ENCODE data around the gene SNAPC4.

SNAPC4 gene

GRCh38 chr9:136405481-136405880, 5.5 kb upstream of the SNAPC4 start:
- TF ChIP-seq POLR2A (IDR thresholded peaks at IDR 0.05; ENCODE audit: extremely low read depth, insufficient read length) = no peak
- no peak for TF ChIP-seq MAX (IDR thresholded peaks at IDR 0.05; ENCODE audit: low read depth, low read length)
- TF ChIP-seq MYC (IDR thresholded peaks at IDR 0.05; ENCODE audit: low read depth, low read length) = no peak
- TF ChIP-seq, protein P1, sequence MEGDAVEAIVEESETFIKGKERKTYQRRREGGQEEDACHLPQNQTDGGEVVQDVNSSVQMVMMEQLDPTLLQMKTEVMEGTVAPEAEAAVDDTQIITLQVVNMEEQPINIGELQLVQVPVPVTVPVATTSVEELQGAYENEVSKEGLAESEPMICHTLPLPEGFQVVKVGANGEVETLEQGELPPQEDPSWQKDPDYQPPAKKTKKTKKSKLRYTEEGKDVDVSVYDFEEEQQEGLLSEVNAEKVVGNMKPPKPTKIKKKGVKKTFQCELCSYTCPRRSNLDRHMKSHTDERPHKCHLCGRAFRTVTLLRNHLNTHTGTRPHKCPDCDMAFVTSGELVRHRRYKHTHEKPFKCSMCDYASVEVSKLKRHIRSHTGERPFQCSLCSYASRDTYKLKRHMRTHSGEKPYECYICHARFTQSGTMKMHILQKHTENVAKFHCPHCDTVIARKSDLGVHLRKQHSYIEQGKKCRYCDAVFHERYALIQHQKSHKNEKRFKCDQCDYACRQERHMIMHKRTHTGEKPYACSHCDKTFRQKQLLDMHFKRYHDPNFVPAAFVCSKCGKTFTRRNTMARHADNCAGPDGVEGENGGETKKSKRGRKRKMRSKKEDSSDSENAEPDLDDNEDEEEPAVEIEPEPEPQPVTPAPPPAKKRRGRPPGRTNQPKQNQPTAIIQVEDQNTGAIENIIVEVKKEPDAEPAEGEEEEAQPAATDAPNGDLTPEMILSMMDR (IDR thresholded peaks at IDR 0.05; ENCODE audit: low read depth, low read length) = no peak
- no peak overlapping the region for H3K4me3 ChIP-seq (ENCODE audit: low read depth, low read length)
- DNase-seq (ENCODE audit: low read depth) = no peak

GRCh38 chr9:136404801-136405136, 4.8 kb upstream of the SNAPC4 start:
- H3K4me3 ChIP-seq (ENCODE audit: low read depth, low read length) = no peak overlapping the region
- TF ChIP-seq MYC (IDR thresholded peaks at IDR 0.05; ENCODE audit: low read depth, low read length) (no peak), MAX (IDR thresholded peaks at IDR 0.05; ENCODE audit: low read depth, low read length) (no peak), POLR2A (IDR thresholded peaks at IDR 0.05; ENCODE audit: extremely low read depth, insufficient read length) (no peak)
- TF ChIP-seq, protein P1 (IDR thresholded peaks at IDR 0.05; ENCODE audit: low read depth, low read length) = no peak

GRCh38 chr9:136403915-136404800, 4.2 kb upstream of the SNAPC4 start:
- DNase-seq (ENCODE audit: low read depth) = no peak
- H3K4me3 ChIP-seq (ENCODE audit: low read depth, low read length) = no peak overlapping the region

More at GRCh38 chr9:136404801-136405136, 4.8 kb upstream of the SNAPC4 start:
- DNase-seq (ENCODE audit: low read depth) = no peak

DNA sequence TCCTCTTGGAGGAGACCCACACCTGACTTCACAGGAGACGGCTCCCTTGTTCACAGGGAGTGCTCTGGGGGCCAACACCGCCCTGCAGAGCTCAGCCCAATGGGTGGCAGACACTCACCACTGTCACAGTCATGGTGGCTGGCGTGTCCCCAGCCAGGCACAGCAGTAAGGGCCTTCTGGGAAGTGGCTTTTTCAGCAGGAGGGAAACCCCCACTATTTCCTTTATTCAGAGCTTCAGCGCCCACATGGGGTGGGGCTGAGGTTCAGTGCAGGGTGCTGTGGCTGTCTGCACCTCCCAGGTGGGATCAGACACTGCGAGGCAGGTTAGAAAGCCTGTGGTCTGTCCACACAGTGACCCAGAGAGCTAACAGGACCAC, 3.6 kb upstream of the SNAPC4 start:
- no peak for TF ChIP-seq MAX (IDR thresholded peaks at IDR 0.05; ENCODE audit: low read depth, low read length)
- TF ChIP-seq MYC (IDR thresholded peaks at IDR 0.05; ENCODE audit: low read depth, low read length) = no peak
- no peak for TF ChIP-seq POLR2A (IDR thresholded peaks at IDR 0.05; ENCODE audit: extremely low read depth, insufficient read length)
- TF ChIP-seq, protein P1 (IDR thresholded peaks at IDR 0.05; ENCODE audit: low read depth, low read length) = no peak
- no peak overlapping the region for H3K4me3 ChIP-seq (ENCODE audit: low read depth, low read length)
- DNase-seq (ENCODE audit: low read depth) = no peak

More at GRCh38 chr9:136403915-136404800, 4.2 kb upstream of the SNAPC4 start:
- TF ChIP-seq MYC (IDR thresholded peaks at IDR 0.05; ENCODE audit: low read depth, low read length) (no peak), POLR2A (IDR thresholded peaks at IDR 0.05; ENCODE audit: extremely low read depth, insufficient read length) (no peak), MAX (IDR thresholded peaks at IDR 0.05; ENCODE audit: low read depth, low read length) (no peak)
- TF ChIP-seq, protein P1 (IDR thresholded peaks at IDR 0.05; ENCODE audit: low read depth, low read length) = no peak

- no peak for TF ChIP-seq MAX (IDR thresholded peaks at IDR 0.05; ENCODE audit: low read depth, low read length)
- TF ChIP-seq MYC (IDR thresholded peaks at IDR 0.05; ENCODE audit: low read depth, low read length) = no peak
- no peak for DNase-seq (ENCODE audit: low read depth)
- no peak overlapping the region for H3K4me3 ChIP-seq (ENCODE audit: low read depth, low read length)
Measured at GRCh38 chr9:136402067-136402466, 2.1 kb upstream of the SNAPC4 start.

DNA sequence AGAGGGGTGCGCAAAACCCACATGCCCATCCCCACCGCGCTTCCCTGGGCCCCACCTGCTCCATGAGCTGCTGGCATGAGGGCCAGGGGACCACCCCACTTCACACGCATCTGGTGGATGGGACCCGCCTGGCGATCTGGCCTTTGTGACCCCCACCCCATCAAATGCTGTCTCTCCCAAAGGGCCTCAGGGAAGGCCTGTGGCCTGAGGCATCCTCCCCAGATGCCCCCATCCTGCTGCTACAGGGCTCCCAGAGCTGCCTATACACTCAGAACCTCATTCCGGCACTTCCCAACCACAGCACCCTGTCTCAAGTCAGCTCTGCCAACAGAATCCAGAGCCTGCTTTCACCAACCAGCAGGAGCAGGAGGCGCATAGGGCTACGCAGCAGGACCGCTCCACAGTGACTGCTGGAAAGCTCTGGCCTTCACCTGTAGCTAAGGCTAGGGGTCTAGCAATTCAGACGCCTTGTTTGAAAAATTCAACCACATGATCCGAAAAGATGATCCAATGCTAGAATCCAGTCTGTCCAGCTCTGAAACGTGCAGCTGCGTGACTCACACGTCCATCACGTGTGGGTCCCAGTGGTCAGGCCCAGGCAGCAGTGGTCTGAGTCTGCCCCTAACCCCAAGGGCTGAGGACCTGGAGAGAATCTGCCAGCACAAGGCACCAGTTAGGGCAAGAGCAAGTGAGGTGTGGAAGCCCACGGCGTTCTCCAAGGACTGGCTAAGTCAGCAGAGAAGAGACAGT, 1.4 kb upstream of the SNAPC4 start:
- no peak overlapping the region for H3K4me3 ChIP-seq (ENCODE audit: low read depth, low read length)
- no peak for TF ChIP-seq MYC (IDR thresholded peaks at IDR 0.05; ENCODE audit: low read depth, low read length)
- TF ChIP-seq, protein P1 (IDR thresholded peaks at IDR 0.05; ENCODE audit: low read depth, low read length) = no peak
- no peak for TF ChIP-seq POLR2A (IDR thresholded peaks at IDR 0.05; ENCODE audit: extremely low read depth, insufficient read length)
- TF ChIP-seq MAX (IDR thresholded peaks at IDR 0.05; ENCODE audit: low read depth, low read length) = no peak
- no peak for DNase-seq (ENCODE audit: low read depth)
